Mucosa of descending colon (tissue), 3 donors: ENCODE results near the gene TGFB1I1. TPM values are rescaled to one million over a fixed set of nuclear protein-coding genes. Genes with fewer than 3 reads are reported as not detected.

ENCODE experiments used
- ATAC-seq: fragments of 200-7000 bp; cut with Tn5 transposase; one replicate; pipeline ENCODE4 v1.9.1; 2020; ENCODE audit warnings: mild to moderate bottlenecking, moderate library complexity
- DNase-seq, 3 donors: peaks; one replicate each; pipeline ENCODE4 v3.0.0-alpha.2; 2020
- H3K36me3 ChIP-seq: fragments of 200-600 bp; one replicate; pipeline ENCODE4 v1.8.0; 2021; ENCODE audit warnings: low read depth, mild to moderate bottlenecking
- H3K4me1 ChIP-seq: fragments of 200-600 bp; one replicate; pipeline ENCODE4 v1.8.0; 2021; ENCODE audit warnings: low read depth, mild to moderate bottlenecking
- H3K4me3 ChIP-seq: fragments of 200-600 bp; one replicate; pipeline ENCODE4 v1.8.0; 2021; ENCODE audit warnings: mild to moderate bottlenecking
- H3K9me3 ChIP-seq: fragments of 200-600 bp; one replicate; pipeline ENCODE4 v1.8.0; 2021; ENCODE audit warnings: mild to moderate bottlenecking
- intact Hi-C, 2 donors: fragments of 100-400 bp; cut with DNase I in 1 of 2; cut with micrococcal nuclease in 1 of 2; formaldehyde crosslinking; loops; one replicate each; pipeline versions ENCODE4 v1.11.0 to v1.11.1; 2022; cut with DNase I, micrococcal nuclease
- long read RNA-seq, 2 donors: library from polyadenylated mRNA; unstranded; transcript quantifications; one replicate each; pipeline ENCODE4 v2.0.0, GENCODE V29; 2019 to 2021
- total RNA-seq, 3 donors: library from RNA; stranded (reverse); fragmentation: NEBNext Ultra II Directional in 2 of 3; extraction: Animal tissue kit (Norgen Biotek cat#: 25700) in 2 of 3; gene quantifications; one replicate each; pipeline versions ENCODE4 v1.2.1 to v1.2.4, GENCODE V29; 2021 to 2023
- TF ChIP-seq, protein P1 (sequence below): fragments of 200-600 bp; IDR thresholded peaks from one replicate; pipeline ENCODE4 v1.8.0; 2022; ENCODE audit warnings: antibody characterized with exemption, mild to moderate bottlenecking
- donor health status: DM: no; HTN: no; CAD: no; lungs with moderate emphysema.
- donor health status: DM: no; HTN: no; CAD: no.
- donor health status: DM: no; HTN: yes; CAD: no.

Gene TGFB1I1
- 100 to 1,000 TPM in 1 of 3 donors, 10 to 100 TPM in 1, 1 to 10 TPM in 1; 7.8 to 227 (median 26.1) TPM for total RNA-seq
- long read RNA-seq, donor 1, transcript TGFB1I1-203 (11 exons, 1,898 nt), result major isoform, 585 of 775 reads
- long read RNA-seq, donor 1, transcript TGFB1I1-214 (10 exons, 1,770 nt), result minor isoform, 85 of 775 reads
- long read RNA-seq, donor 1, partial matches to known transcripts, result 68 of 775 reads
- long read RNA-seq, donor 1, other reads (novel, unspliced or antisense), result 34 of 775 reads
- long read RNA-seq, donor 2, transcript TGFB1I1-203 (11 exons, 1,898 nt), result major isoform, 50 of 62 reads
- long read RNA-seq, donor 2, transcript TGFB1I1-214 (10 exons, 1,770 nt), result minor isoform, 5 of 62 reads
- long read RNA-seq, donor 2, partial matches to known transcripts, result 1 of 62 reads
- long read RNA-seq, donor 2, other reads (novel, unspliced or antisense), result 4 of 62 reads

DNA sequence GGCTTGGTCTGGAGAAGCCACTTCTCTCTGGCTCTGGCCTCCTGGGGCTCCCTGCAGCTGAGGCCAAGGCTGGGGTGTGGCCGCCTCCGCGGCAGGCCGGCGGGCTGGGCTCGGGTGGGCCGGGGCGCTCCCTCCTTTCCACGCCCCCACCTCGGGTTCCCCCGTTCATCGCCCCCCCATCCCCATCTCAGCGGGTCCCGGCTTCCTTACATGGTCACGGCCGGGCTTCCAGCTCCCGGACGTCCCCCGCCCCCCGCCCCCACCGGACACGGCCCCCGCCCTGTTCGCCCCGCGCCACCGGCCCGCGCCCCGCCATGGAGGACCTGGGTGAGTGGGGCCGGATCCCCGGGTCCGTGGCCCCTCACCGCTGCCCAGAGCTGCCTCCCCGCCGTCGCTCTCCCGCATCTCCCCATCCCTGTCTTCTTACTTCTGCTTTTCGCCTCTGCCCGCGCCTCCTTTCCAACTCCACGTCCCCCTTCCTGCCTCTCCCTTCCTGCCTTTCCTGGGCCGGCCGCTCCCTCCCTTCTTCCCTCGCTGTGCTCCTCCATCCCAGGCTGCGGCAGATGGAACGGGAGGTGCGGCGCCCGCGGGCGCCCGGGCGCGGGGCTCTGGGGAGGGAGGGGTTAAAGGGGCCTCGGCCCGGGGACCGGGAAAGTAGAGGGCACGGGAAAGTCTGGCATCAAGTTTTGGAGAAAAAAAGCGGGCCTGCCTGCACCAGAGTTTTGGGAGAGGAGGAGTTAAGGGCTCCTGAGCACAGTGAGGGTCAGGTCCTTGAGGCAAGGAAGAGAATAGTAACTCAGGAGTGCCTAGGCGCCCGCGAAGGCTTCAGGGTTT lies at the start of gene TGFB1I1:
Gene TGFB1I1, plus strand, starts transcription at position 278 of the 834 bp plus-strand sequence. Its CDS starts 37 bp downstream, at position 315.
- TF ChIP-seq, protein P1, sequence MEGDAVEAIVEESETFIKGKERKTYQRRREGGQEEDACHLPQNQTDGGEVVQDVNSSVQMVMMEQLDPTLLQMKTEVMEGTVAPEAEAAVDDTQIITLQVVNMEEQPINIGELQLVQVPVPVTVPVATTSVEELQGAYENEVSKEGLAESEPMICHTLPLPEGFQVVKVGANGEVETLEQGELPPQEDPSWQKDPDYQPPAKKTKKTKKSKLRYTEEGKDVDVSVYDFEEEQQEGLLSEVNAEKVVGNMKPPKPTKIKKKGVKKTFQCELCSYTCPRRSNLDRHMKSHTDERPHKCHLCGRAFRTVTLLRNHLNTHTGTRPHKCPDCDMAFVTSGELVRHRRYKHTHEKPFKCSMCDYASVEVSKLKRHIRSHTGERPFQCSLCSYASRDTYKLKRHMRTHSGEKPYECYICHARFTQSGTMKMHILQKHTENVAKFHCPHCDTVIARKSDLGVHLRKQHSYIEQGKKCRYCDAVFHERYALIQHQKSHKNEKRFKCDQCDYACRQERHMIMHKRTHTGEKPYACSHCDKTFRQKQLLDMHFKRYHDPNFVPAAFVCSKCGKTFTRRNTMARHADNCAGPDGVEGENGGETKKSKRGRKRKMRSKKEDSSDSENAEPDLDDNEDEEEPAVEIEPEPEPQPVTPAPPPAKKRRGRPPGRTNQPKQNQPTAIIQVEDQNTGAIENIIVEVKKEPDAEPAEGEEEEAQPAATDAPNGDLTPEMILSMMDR, result no peak
- peak within 1 kb of the TSS; percentile 28 for H3K4me3 ChIP-seq
- intact Hi-C loops, result no loop called here
- peak; percentile 56 to 76 (median 76) for DNase-seq
- ATAC-seq, result peak; percentile 34
- peaks cover 14% of the 10 kb centered on the region for H3K4me1 ChIP-seq
- H3K36me3 ChIP-seq, result no peaks in the 10 kb centered on the region
- no peaks in the 10 kb centered on the region for H3K9me3 ChIP-seq

DNA sequence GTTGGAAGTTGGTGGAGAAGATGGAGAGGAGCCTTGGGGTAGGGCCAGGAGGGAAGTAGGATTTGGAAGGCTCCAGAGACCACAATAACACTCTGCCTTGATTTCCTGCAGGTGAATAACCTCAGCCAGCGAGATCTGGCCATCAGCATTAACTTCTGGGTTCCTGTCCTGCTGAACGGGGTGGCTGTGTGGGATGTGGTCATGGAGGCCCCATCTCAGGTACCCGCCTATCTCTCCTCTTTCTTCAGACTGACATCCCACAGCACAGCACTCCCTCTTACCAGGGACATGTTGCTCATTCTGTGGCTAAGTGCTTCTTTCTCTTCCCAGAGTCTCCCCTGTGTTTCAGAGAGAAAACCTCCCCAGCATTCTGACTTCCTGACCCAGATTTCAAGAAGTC lies 48.7 kb upstream of the TGFB1I1 start:
- H3K4me3 ChIP-seq, result no peak overlapping the region

DNA sequence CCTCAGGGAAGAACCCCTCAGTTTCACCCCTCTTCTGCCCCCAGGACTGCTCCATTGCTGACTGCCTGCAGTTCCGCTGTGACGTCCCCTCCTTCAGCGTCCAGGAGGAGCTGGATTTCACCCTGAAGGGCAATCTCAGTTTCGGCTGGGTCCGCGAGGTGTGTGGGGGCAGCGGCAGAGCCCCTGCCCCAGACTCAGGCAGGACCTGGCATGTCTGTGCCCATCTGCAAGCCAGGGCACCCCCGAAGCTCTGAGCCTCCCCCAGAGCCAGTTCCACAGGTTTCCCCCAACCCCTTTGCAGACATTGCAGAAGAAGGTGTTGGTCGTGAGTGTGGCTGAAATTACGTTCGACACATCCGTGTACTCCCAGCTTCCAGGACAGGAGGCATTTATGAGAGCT lies 48.2 kb upstream of the TGFB1I1 start:
- ATAC-seq (no peak), DNase-seq (peak in 1 of 3 donors; percentile 12)
- H3K36me3 ChIP-seq, result no peaks in the 10 kb centered on the region
- no peaks in the 10 kb centered on the region for H3K9me3 ChIP-seq
- intact Hi-C loops, result no loop called here
- H3K4me3 ChIP-seq, result no peak overlapping the region
- peaks cover 4% of the 10 kb centered on the region for H3K4me1 ChIP-seq
- TF ChIP-seq, protein P1, result no peak

More for the DNA sequence above, 48.7 kb upstream of the TGFB1I1 start:
- Histone ChIP-seq H3K4me1 (peaks cover 4% of the 10 kb centered on the region), H3K9me3 (no peaks in the 10 kb centered on the region), H3K36me3 (no peaks in the 10 kb centered on the region)
- no peak for DNase-seq
- intact Hi-C loops, result no loop called here
- no peak for ATAC-seq
- TF ChIP-seq, protein P1, result no peak

DNA sequence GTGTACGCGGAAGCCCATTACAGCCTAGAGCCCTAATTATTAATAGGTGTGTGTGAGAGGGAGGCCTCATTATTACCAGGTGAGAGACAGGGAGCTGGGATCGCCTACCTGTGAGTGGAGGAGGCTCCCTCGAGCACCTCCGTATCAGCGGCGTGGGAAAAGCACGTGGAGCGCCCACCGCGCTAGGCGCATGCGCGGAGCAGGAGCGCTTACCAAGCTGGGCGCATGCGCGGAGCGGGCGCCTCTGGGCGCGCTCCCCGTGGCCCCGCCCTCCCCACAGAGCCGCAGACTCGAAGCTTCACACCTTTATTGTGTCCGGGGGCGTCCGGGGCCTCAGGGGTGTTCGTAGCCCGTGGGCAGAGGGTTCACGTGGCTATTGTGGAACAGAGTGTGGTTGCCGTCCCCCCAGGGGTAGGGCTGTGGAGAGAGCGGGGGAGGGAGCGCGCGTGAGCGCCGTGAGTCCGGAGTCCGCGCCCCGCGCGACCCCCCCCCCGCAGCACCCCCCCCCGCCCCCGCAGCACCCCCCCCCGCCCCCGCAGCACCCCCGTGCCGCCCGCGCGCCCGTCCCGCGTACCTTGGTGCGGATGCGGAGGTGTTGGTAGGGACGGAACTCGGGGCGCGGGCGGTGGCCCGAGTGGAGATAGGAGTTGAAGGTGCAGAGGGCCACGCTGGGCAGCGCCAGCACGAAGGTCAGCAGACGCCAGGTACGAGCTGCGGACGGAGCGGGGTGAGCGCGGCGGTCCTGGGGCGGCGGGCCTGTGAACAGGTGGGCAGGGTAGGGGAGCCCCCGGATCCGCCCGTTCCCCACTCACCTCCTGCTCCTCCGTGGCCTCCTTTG lies 44.3 kb upstream of the TGFB1I1 start:
- Histone ChIP-seq H3K4me1 (peaks cover 4% of the 10 kb centered on the region), H3K36me3 (no peaks in the 10 kb centered on the region), H3K9me3 (no peaks in the 10 kb centered on the region), H3K4me3 (no peak overlapping the region)
- DNase-seq, result peak; percentile 53 to 72 (median 69)
- intact Hi-C loops, result no loop called here
- ATAC-seq, result peak; percentile 62
- TF ChIP-seq, protein P1, result no peak

DNA sequence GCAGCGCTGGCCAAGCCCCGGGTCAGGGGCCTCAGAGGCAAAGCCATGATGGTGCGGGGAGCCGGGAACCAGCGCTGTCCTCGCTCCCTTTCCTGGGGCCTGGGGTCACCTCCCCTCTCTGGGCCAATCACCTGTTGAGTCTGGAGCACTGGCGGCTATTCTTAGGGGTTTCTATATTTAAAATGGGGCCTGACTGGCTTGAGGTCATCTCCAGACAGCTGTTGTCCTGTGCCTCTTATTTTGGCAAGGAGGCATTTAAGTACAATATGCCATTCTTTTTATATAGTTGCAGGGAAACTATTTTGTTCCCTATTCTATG lies 43.7 kb upstream of the TGFB1I1 start, which contains the start of gene COX6A2:
Gene COX6A2, minus strand, starts transcription at position 82 of the 319 bp plus-strand sequence. Its CDS starts 35 bp downstream, at position 47.
- no peak within 1 kb of the TSS for H3K4me3 ChIP-seq
- H3K36me3 ChIP-seq, result no peaks in the 10 kb centered on the region
- H3K9me3 ChIP-seq, result no peaks in the 10 kb centered on the region
- TF ChIP-seq, protein P1, result no peak
- intact Hi-C loops, result no loop called here
- no peak for DNase-seq
- H3K4me1 ChIP-seq, result peaks cover 4% of the 10 kb centered on the region
- no peak for ATAC-seq
